CD4-positive, alpha-beta T cell treated with Interleukin-6 at 100 ng/mL for 8 hours (primary cell): ENCODE results near the gene AKAP1.

ENCODE experiments used
- DNase-seq: peaks from one replicate; pipeline ENCODE4 v3.0.0-alpha.2; 2020; ENCODE audit warnings: mixed read lengths, low spot score

Gene AKAP1

DNA sequence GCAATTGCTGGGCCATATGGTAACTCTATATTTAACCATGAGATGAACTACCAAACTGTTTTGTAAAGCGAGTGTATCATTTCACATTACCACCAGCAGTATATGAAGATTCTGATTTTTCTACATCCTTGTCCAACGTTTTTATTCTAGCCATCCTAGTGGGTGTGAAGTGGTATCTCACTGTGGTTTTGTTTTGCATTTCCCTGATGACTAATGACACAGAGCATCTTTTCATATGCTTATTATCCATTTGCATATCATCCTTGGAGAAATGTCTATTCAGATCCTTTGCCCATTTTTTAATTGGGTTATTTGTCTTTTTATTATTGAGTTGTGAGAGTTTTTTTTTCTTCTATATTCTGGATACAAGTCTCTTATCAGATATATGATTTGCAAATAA is 83.6 kb downstream of the AKAP1 start:
- no peak for DNase-seq

DNA sequence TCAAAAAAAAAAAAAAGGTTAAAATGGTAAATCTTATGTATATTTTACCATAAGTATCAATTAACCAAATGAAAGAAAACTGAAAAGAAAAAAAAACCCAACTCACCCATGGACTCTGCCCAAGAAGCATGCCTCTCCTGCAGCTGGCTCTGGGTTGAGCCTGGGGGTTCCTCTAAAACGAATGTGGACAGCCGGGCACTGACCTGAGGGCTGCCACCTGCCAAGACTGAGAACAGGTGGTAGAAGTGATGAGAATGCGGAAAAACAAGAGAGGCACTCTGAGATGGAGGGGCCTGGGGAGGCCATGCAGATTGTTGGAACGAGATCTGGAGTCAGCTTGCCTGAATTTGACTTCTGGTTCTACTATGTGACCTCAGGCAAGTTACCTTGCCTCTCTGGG is 85.8 kb downstream of the AKAP1 start:
- DNase-seq: no peak
